Neuronal stem cell (in vitro differentiated cells): ENCODE measurements around the gene CCDC157.

Experiments
- DNase-seq: peaks from one replicate; pipeline ENCODE4 v3.0.0-alpha.2; 2013; ENCODE audit warnings: low spot score
- H2AFZ ChIP-seq: one replicate; pipeline ENCODE4 v1.6.1; 2013; ENCODE audit warnings: mild to moderate bottlenecking, low read length, inconsistent platforms
- H2AK5ac ChIP-seq: 2 replicates; pipeline ENCODE4 v1.6.1; 2013; ENCODE audit warnings: low read depth, mild to moderate bottlenecking, inconsistent platforms, low read length, moderate library complexity, mixed read lengths
- H2BK120ac ChIP-seq: 2 replicates; pipeline ENCODE4 v1.6.1; 2013; ENCODE audit warnings: low read depth, mild to moderate bottlenecking, inconsistent platforms, low read length, moderate library complexity, mixed read lengths
- H2BK12ac ChIP-seq: one replicate; pipeline ENCODE4 v1.6.1; 2013; ENCODE audit warnings: low read length, inconsistent platforms
- H2BK15ac ChIP-seq: 2 replicates; pipeline ENCODE4 v1.6.1; 2013; ENCODE audit warnings: mild to moderate bottlenecking, low read length, inconsistent platforms, mixed read lengths
- H2BK5ac ChIP-seq: one replicate; pipeline ENCODE4 v1.6.1; 2013; ENCODE audit warnings: inconsistent platforms, mild to moderate bottlenecking, low read length, moderate library complexity
- H3K14ac ChIP-seq: one replicate; pipeline ENCODE4 v1.6.1; 2013; ENCODE audit warnings: low read length, inconsistent platforms
- H3K18ac ChIP-seq: 2 replicates; pipeline ENCODE4 v1.6.1; 2013; ENCODE audit warnings: low read length, inconsistent platforms
- H3K23ac ChIP-seq: 2 replicates; pipeline ENCODE4 v1.6.1; 2013; ENCODE audit warnings: low read depth, mild to moderate bottlenecking, mixed read lengths, low read length, inconsistent platforms; ENCODE audit not compliant: poor library complexity
- H3K27ac ChIP-seq: replicated peaks from 3 replicates; pipeline ENCODE4 v1.5.1; 2013; ENCODE audit warnings: low read length, inconsistent platforms
- H3K27me3 ChIP-seq, 3 experiments: 2 replicates each; pipeline ENCODE4 v1.6.1; 2013; ENCODE audit warnings: low read length in 3 of 3, mild to moderate bottlenecking in 2 of 3, inconsistent platforms in 1 of 3, low read depth in 1 of 3, mixed read lengths in 1 of 3, moderate library complexity in 1 of 3; ENCODE audit not compliant: control insufficient read depth in 3 of 3, insufficient read depth in 3 of 3
- H3K36me3 ChIP-seq, 2 donors: replicated peaks in 1 of 2; 2 replicates each; pipeline ENCODE4 v1.6.1; 2013; ENCODE audit warnings: low read length in 2 of 2; ENCODE audit not compliant: control insufficient read depth in 2 of 2, insufficient read depth in 2 of 2
- H3K4ac ChIP-seq: 2 replicates; pipeline ENCODE4 v1.6.1; 2013; ENCODE audit warnings: inconsistent platforms, mild to moderate bottlenecking, low read length, moderate library complexity
- H3K4me1 ChIP-seq, 2 donors: 1 replicate in 1 of 2; 2 replicates in 1 of 2; pipeline ENCODE4 v1.6.1; 2013; ENCODE audit warnings: low read length in 2 of 2, low read depth in 1 of 2; ENCODE audit not compliant: control insufficient read depth in 2 of 2, insufficient read depth in 1 of 2
- H3K4me2 ChIP-seq: one replicate; pipeline ENCODE4 v1.6.1; 2013; ENCODE audit warnings: mild to moderate bottlenecking, low read length, inconsistent platforms; ENCODE audit not compliant: insufficient read depth, poor library complexity, severe bottlenecking
- H3K4me3 ChIP-seq, 2 donors: 2 replicates each; pipeline ENCODE4 v1.5.1; 2013; ENCODE audit warnings: low read length in 2 of 2, mild to moderate bottlenecking in 2 of 2, inconsistent platforms in 1 of 2, moderate library complexity in 1 of 2
- H3K79me1 ChIP-seq: one replicate; pipeline ENCODE4 v1.6.1; 2013; ENCODE audit warnings: low read depth, mild to moderate bottlenecking, inconsistent platforms, low read length, moderate library complexity
- H3K9ac ChIP-seq: one replicate; pipeline ENCODE4 v1.6.1; 2013; ENCODE audit warnings: mild to moderate bottlenecking, low read depth, low read length, inconsistent platforms; ENCODE audit not compliant: poor library complexity
- H3K9me3 ChIP-seq, 2 donors: replicated peaks in 1 of 2; 2 replicates each; pipeline versions ENCODE3 to v1.6.1; 2013; ENCODE audit warnings: low read length in 2 of 2, mild to moderate bottlenecking in 2 of 2, inconsistent platforms in 1 of 2, low read depth in 1 of 2, mixed read lengths in 1 of 2, moderate library complexity in 1 of 2; ENCODE audit not compliant: control insufficient read depth in 2 of 2, insufficient read depth in 1 of 2
- H4K8ac ChIP-seq: one replicate; pipeline ENCODE4 v1.6.1; 2013; ENCODE audit warnings: low read depth, mild to moderate bottlenecking, inconsistent platforms, low read length, moderate library complexity
- H4K91ac ChIP-seq: one replicate; pipeline ENCODE4 v1.6.1; 2013; ENCODE audit warnings: low read length, low read depth, mild to moderate bottlenecking, inconsistent platforms; ENCODE audit not compliant: poor library complexity
- WGBS, 2 donors: extraction: QIAGEN DNeasy Blood & Tissue Kit; methylation state at CpG; one replicate each; pipeline ENCODE4 v1.1.7; 2013; ENCODE audit warnings: missing lambda C conversion rate in 2 of 2, mixed read lengths in 1 of 2; ENCODE audit not compliant: insufficient read length in 2 of 2, insufficient replicate concordance in 1 of 2; ENCODE audit errors: extremely low coverage in 2 of 2; 5-methylcytosine and 5-hydroxymethylcytosine counted together

The CCDC157 gene

GRCh38 chr22:30318799-30319419 is 37.9 kb upstream of the CCDC157 start:
- Histone ChIP-seq H3K27ac (no peak overlapping the region), H3K36me3 (no peaks in the 10 kb centered on the region), H3K9me3 (no peaks in the 10 kb centered on the region), H2BK15ac (no peak overlapping the region), H3K4me3 (no peak overlapping the region), H3K27me3 (no peaks in the 10 kb centered on the region), H3K18ac (no peak overlapping the region), H2BK120ac (no peak overlapping the region), H3K79me1 (no peaks in the 10 kb centered on the region), H2BK5ac (no peak overlapping the region), H3K4me1 (no peaks in the 10 kb centered on the region), H2BK12ac (no peak overlapping the region), H2AK5ac (no peak overlapping the region), H3K9ac (no peak overlapping the region), H3K23ac (no peak overlapping the region), H3K4me2 (no peak overlapping the region), H4K8ac (no peak overlapping the region), H4K91ac (no peak overlapping the region), H3K14ac (no peak overlapping the region), H3K4ac (no peak overlapping the region), H2AFZ (no peak overlapping the region)
- WGBS, 2 donors = no CpG with 5 or more reads among the region's 7 CpGs
- DNase-seq = no peak

- H3K9me3 ChIP-seq = no peaks in the 10 kb centered on the region
- no peak overlapping the region for H4K8ac ChIP-seq
- no peak overlapping the region for H3K9ac ChIP-seq
- no peak overlapping the region for H3K23ac ChIP-seq
- H3K4me2 ChIP-seq = no peak overlapping the region
- H3K4me3 ChIP-seq = no peak overlapping the region
- H2AK5ac ChIP-seq = no peak overlapping the region
- no peaks in the 10 kb centered on the region for H3K27me3 ChIP-seq
- no CpG with 5 or more reads among the region's 3 CpGs for WGBS, 2 donors
- no peaks in the 10 kb centered on the region for H3K79me1 ChIP-seq
- no peak overlapping the region for H2BK15ac ChIP-seq
- H3K14ac ChIP-seq = no peak overlapping the region
- H3K4ac ChIP-seq = no peak overlapping the region
- no peak overlapping the region for H3K18ac ChIP-seq
- H2BK5ac ChIP-seq = no peak overlapping the region
- H3K27ac ChIP-seq = no peak overlapping the region
- no peak overlapping the region for H2BK120ac ChIP-seq
- H3K36me3 ChIP-seq = no peaks in the 10 kb centered on the region
- H2AFZ ChIP-seq = no peak overlapping the region
- no peak for DNase-seq
- no peak overlapping the region for H4K91ac ChIP-seq
- peaks cover 0 to under 1% of the 10 kb centered on the region in 2 donors for H3K4me1 ChIP-seq
- H2BK12ac ChIP-seq = no peak overlapping the region
Observed at GRCh38 chr22:30320021-30320556, 36.7 kb upstream of the CCDC157 start.

GRCh38 chr22:30321461-30321860 is 35.3 kb upstream of the CCDC157 start:
- no peak overlapping the region for H3K18ac ChIP-seq
- no peak overlapping the region for H2BK15ac ChIP-seq
- no peak overlapping the region for H2AK5ac ChIP-seq
- no peak overlapping the region for H3K9ac ChIP-seq
- no peak overlapping the region for H2AFZ ChIP-seq
- no peak overlapping the region for H2BK5ac ChIP-seq
- no peaks in the 10 kb centered on the region for H3K79me1 ChIP-seq
- no CpG with 5 or more reads among the region's 2 CpGs for WGBS, 2 donors
- no peak overlapping the region for H4K8ac ChIP-seq
- H3K4me1 ChIP-seq = peaks cover 9% of the 10 kb centered on the region in 2 donors
- H3K23ac ChIP-seq = no peak overlapping the region
- H3K9me3 ChIP-seq = no peaks in the 10 kb centered on the region
- H3K4ac ChIP-seq = no peak overlapping the region
- no peaks in the 10 kb centered on the region for H3K36me3 ChIP-seq
- no peak overlapping the region for H2BK120ac ChIP-seq
- H3K27ac ChIP-seq = no peak overlapping the region
- H2BK12ac ChIP-seq = no peak overlapping the region
- no peak overlapping the region for H3K14ac ChIP-seq
- DNase-seq = no peak
- H4K91ac ChIP-seq = no peak overlapping the region
- no peak overlapping the region for H3K4me3 ChIP-seq
- H3K27me3 ChIP-seq = no peaks in the 10 kb centered on the region
- H3K4me2 ChIP-seq = no peak overlapping the region

GRCh38 chr22:30323246-30323645 is 33.6 kb upstream of the CCDC157 start:
- Histone ChIP-seq H4K8ac (no peak overlapping the region), H2BK15ac (no peak overlapping the region), H2BK5ac (no peak overlapping the region), H4K91ac (no peak overlapping the region), H2BK120ac (no peak overlapping the region), H3K4me2 (no peak overlapping the region), H3K4me1 (peaks cover 9 to 14% of the 10 kb centered on the region in 2 donors), H3K14ac (no peak overlapping the region), H2BK12ac (no peak overlapping the region), H3K23ac (no peak overlapping the region), H3K4me3 (no peak overlapping the region), H3K9me3 (no peaks in the 10 kb centered on the region), H3K27ac (no peak overlapping the region), H3K27me3 (no peaks in the 10 kb centered on the region), H3K9ac (no peak overlapping the region), H2AK5ac (no peak overlapping the region), H3K79me1 (no peaks in the 10 kb centered on the region), H3K4ac (no peak overlapping the region), H3K36me3 (no peaks in the 10 kb centered on the region), H3K18ac (no peak overlapping the region), H2AFZ (no peak overlapping the region)
- DNase-seq = no peak
- no CpG with 5 or more reads among the region's 3 CpGs for WGBS, 2 donors
